Colonic mucosa (tissue), 4 donors: ENCODE results near the gene KDM2A. TPM values are rescaled to one million over a fixed set of nuclear protein-coding genes. Genes with fewer than 3 reads are reported as not detected.
"Not testable (repeated sequence)": the region's sequence is repeated elsewhere in the genome, so short reads cannot be mapped to it uniquely, and the experiment has no call there.

Source experiments
- DNase-seq: peaks from one replicate; pipeline ENCODE4 v3.0.0-alpha.2; 2020
- H3K27ac ChIP-seq: fragments of 200-600 bp; one replicate; pipeline ENCODE4 v1.8.0; 2021
- H3K27me3 ChIP-seq: fragments of 200-600 bp; one replicate; pipeline ENCODE4 v1.8.0; 2021
- H3K36me3 ChIP-seq: fragments of 200-600 bp; one replicate; pipeline ENCODE4 v1.8.0; 2021
- H3K4me1 ChIP-seq: fragments of 200-600 bp; one replicate; pipeline ENCODE4 v1.8.0; 2021; ENCODE audit warnings: mild to moderate bottlenecking
- H3K4me3 ChIP-seq: fragments of 200-600 bp; one replicate; pipeline ENCODE4 v1.8.0; 2021
- H3K9ac ChIP-seq, 2 donors: one replicate each; pipeline ENCODE4 v1.7.0; 2013; ENCODE audit warnings: control low read depth in 2 of 2, low read depth in 2 of 2, low read length in 2 of 2
- H3K9me3 ChIP-seq: fragments of 200-600 bp; one replicate; pipeline ENCODE4 v1.8.0; 2021
- intact Hi-C: fragments of 100-400 bp; cut with DNase I; formaldehyde crosslinking; loops from one replicate; pipeline ENCODE4 v1.14.1; 2022
- total RNA-seq, 2 donors: library from RNA; stranded (reverse); fragmentation: NEBNext Ultra II Directional in 1 of 2; extraction: Animal tissue kit (Norgen Biotek cat#: 25700) in 1 of 2; gene quantifications; one replicate each; pipeline ENCODE4 v1.2.1, GENCODE V29; 2021
- TF ChIP-seq, protein P1 (sequence below): fragments of 200-600 bp; IDR thresholded peaks from one replicate; pipeline ENCODE4 v1.8.0; 2022; ENCODE audit warnings: antibody characterized with exemption, mild to moderate bottlenecking
- donor health status: healthy.
- donor health status: DM: no; HTN: no; CAD: no.
- donor health status: DM: no; HTN: no; CAD: no.

Gene KDM2A
- total RNA-seq, 2 donors from 2014 or later, result 63.3 to 80.6 TPM

- Histone ChIP-seq H3K27me3 (no peaks in the 10 kb centered on the region), H3K4me3 (no peak overlapping the region), H3K9me3 (no peaks in the 10 kb centered on the region), H3K4me1 (no peaks in the 10 kb centered on the region), H3K9ac (no peak overlapping the region), H3K36me3 (no peaks in the 10 kb centered on the region), H3K27ac (no peak overlapping the region)
- TF ChIP-seq, protein P1, sequence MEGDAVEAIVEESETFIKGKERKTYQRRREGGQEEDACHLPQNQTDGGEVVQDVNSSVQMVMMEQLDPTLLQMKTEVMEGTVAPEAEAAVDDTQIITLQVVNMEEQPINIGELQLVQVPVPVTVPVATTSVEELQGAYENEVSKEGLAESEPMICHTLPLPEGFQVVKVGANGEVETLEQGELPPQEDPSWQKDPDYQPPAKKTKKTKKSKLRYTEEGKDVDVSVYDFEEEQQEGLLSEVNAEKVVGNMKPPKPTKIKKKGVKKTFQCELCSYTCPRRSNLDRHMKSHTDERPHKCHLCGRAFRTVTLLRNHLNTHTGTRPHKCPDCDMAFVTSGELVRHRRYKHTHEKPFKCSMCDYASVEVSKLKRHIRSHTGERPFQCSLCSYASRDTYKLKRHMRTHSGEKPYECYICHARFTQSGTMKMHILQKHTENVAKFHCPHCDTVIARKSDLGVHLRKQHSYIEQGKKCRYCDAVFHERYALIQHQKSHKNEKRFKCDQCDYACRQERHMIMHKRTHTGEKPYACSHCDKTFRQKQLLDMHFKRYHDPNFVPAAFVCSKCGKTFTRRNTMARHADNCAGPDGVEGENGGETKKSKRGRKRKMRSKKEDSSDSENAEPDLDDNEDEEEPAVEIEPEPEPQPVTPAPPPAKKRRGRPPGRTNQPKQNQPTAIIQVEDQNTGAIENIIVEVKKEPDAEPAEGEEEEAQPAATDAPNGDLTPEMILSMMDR, result no peak
- no peak for DNase-seq
- intact Hi-C loops, result no loop called here
Observed at GRCh38 chr11:67163006-67163405, 43.9 kb downstream of the KDM2A start.

GRCh38 chr11:67165623-67166022 is 46.6 kb downstream of the KDM2A start:
- H3K9me3 ChIP-seq, result no peaks in the 10 kb centered on the region
- H3K4me3 ChIP-seq, result no peak overlapping the region
- intact Hi-C loops, result loop anchor here (5.0 kb wide), 1 partner anchor 83 kb away; no protein-coding TSS in a partner anchor
- TF ChIP-seq, protein P1, result no peak
- no peak overlapping the region for H3K9ac ChIP-seq
- no peak overlapping the region for H3K27ac ChIP-seq
- DNase-seq, result no peak
- no peaks in the 10 kb centered on the region for H3K4me1 ChIP-seq
- H3K36me3 ChIP-seq, result no peaks in the 10 kb centered on the region
- no peaks in the 10 kb centered on the region for H3K27me3 ChIP-seq

- no peaks in the 10 kb centered on the region for H3K4me1 ChIP-seq
- TF ChIP-seq, protein P1, result no peak
- H3K27me3 ChIP-seq, result no peaks in the 10 kb centered on the region
- H3K27ac ChIP-seq, result no peak overlapping the region
- H3K36me3 ChIP-seq, result no peaks in the 10 kb centered on the region
- intact Hi-C loops, result loop anchor here (5.0 kb wide), 1 partner anchor 85 kb away; no protein-coding TSS in a partner anchor
- no peak overlapping the region for H3K4me3 ChIP-seq
- no peaks in the 10 kb centered on the region for H3K9me3 ChIP-seq
- no peak overlapping the region for H3K9ac ChIP-seq
- no peak for DNase-seq
Observed at GRCh38 chr11:67167091-67167490, 48.0 kb downstream of the KDM2A start.

GRCh38 chr11:67167719-67168118 is 48.7 kb downstream of the KDM2A start:
- no peak overlapping the region for H3K4me3 ChIP-seq
- TF ChIP-seq, protein P1, result no peak
- intact Hi-C loops, result loop anchor here (5.0 kb wide), 1 partner anchor 85 kb away; no protein-coding TSS in a partner anchor
- H3K9ac ChIP-seq, result no peak overlapping the region
- H3K27me3 ChIP-seq, result no peaks in the 10 kb centered on the region
- H3K27ac ChIP-seq, result no peak overlapping the region
- DNase-seq, result no peak
- no peaks in the 10 kb centered on the region for H3K4me1 ChIP-seq
- no peaks in the 10 kb centered on the region for H3K9me3 ChIP-seq
- no peaks in the 10 kb centered on the region for H3K36me3 ChIP-seq

GRCh38 chr11:67168911-67169310 is 49.8 kb downstream of the KDM2A start:
- H3K4me3 ChIP-seq, DNase-seq, H3K4me1 ChIP-seq, H3K9me3 ChIP-seq, H3K9ac ChIP-seq, H3K27ac ChIP-seq, H3K36me3 ChIP-seq, H3K27me3 ChIP-seq: not testable (repeated sequence)
- intact Hi-C loops, result loop anchor here (5.0 kb wide), 1 partner anchor 87 kb away; no protein-coding TSS in a partner anchor

DNA sequence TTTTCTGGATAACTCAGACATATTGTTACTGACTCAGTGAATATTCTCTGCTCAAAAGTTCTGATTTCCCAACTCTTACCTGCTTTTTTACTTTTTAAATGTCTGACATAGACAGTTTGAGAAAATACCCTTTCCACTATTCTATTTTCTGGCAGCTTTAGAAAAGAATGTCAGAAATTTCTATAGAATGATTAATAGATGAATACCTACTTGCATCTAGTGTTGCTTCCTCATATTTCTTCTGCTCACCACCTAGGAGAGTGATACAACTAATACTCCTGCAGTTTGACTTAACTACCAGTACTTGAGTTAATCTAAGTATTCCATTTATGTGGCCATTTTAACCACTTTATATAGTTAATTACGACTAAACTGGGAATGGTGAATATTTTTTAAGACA is 55.2 kb downstream of the KDM2A start:
- intact Hi-C loops, result no loop called here
- TF ChIP-seq, protein P1, result no peak
- DNase-seq, result no peak
- no peak overlapping the region for H3K9ac ChIP-seq
- no peak overlapping the region for H3K27ac ChIP-seq
- no peak overlapping the region for H3K4me3 ChIP-seq
- no peaks in the 10 kb centered on the region for H3K9me3 ChIP-seq
- H3K27me3 ChIP-seq, result no peaks in the 10 kb centered on the region
- no peaks in the 10 kb centered on the region for H3K36me3 ChIP-seq
- no peaks in the 10 kb centered on the region for H3K4me1 ChIP-seq
